Left lung (tissue), 10 donors: ENCODE data around the gene SLC25A38. TPM values are rescaled to one million over a fixed set of nuclear protein-coding genes. Genes with fewer than 3 reads are reported as not detected.

Experiments
- ATAC-seq: fragments of 200-7000 bp; cut with Tn5 transposase; one replicate; pipeline ENCODE4 v1.9.1; 2020; ENCODE audit warnings: moderate library complexity
- DNase-seq, 4 donors: peaks; one replicate each; pipeline ENCODE4 v3.0.0-alpha.2; 2013 to 2020
- H3K27ac ChIP-seq, 2 donors: fragments of 200-600 bp; sonication (generic) in 1 of 2; one replicate each; pipeline versions ENCODE4 v1.5.0 to v1.8.0; 2020 to 2021
- H3K27me3 ChIP-seq, 2 donors: fragments of 200-600 bp; sonication (generic) in 1 of 2; one replicate each; pipeline versions ENCODE4 v1.5.0 to v1.8.0; 2020 to 2021
- H3K36me3 ChIP-seq, 2 donors: fragments of 200-600 bp; sonication (generic) in 1 of 2; one replicate each; pipeline versions ENCODE4 v1.5.0 to v1.8.0; 2020 to 2021
- H3K4me1 ChIP-seq, 2 donors: fragments of 200-600 bp; one replicate each; pipeline ENCODE4 v1.8.0; 2021
- H3K4me3 ChIP-seq, 2 donors: fragments of 200-600 bp; sonication (generic) in 1 of 2; one replicate each; pipeline versions ENCODE4 v1.5.0 to v1.8.0; 2020 to 2021; ENCODE audit warnings: mild to moderate bottlenecking in 1 of 2
- H3K9me3 ChIP-seq, 2 donors: fragments of 200-600 bp; sonication (generic) in 1 of 2; one replicate each; pipeline versions ENCODE4 v1.5.0 to v1.8.0; 2020 to 2021
- intact Hi-C, 2 donors: fragments of 100-400 bp; cut with DNase I; formaldehyde crosslinking; loops; one replicate each; pipeline versions ENCODE4 v1.11.2 to v1.14.2; 2022
- polyA plus RNA-seq, 6 donors: library from polyadenylated mRNA; unstranded; fragments of 120-200 nt; gene quantifications; one replicate each; pipeline ENCODE4 v1.2.1, GENCODE V29; 2013; ENCODE audit not compliant: insufficient read length in 6 of 6
- total RNA-seq, 2 donors: library from RNA; stranded (reverse); fragmentation: NEBNext Ultra II Directional; extraction: Animal tissue kit (Norgen Biotek cat#: 25700); gene quantifications; one replicate each; pipeline ENCODE4 v1.2.1, GENCODE V29; 2021
- TF ChIP-seq, protein P1 (sequence below), 2 donors: fragments of 200-600 bp; sonication (generic) in 1 of 2; IDR thresholded peaks; one replicate each; pipeline versions ENCODE4 v1.5.0 to v1.8.0; 2021; ENCODE audit warnings: antibody characterized with exemption in 2 of 2
- donor health status: DM: no; HTN: yes; CAD: no.
- donor health status: DM: no; HTN: no; CAD: no.

Gene SLC25A38
- total and polyA plus RNA-seq, 8 donors, result 28.9 to 41.5 (median 37.3) TPM

- intact Hi-C loops, result no loop called here
- Histone ChIP-seq H3K36me3 (no peaks in the 10 kb centered on the region), H3K4me1 (no peaks in the 10 kb centered on the region), H3K4me3 (no peak overlapping the region), H3K27me3 (no peaks in the 10 kb centered on the region), H3K9me3 (no peaks in the 10 kb centered on the region), H3K27ac (no peak overlapping the region)
- no peak for DNase-seq
- no peak for ATAC-seq
- TF ChIP-seq, protein P1, sequence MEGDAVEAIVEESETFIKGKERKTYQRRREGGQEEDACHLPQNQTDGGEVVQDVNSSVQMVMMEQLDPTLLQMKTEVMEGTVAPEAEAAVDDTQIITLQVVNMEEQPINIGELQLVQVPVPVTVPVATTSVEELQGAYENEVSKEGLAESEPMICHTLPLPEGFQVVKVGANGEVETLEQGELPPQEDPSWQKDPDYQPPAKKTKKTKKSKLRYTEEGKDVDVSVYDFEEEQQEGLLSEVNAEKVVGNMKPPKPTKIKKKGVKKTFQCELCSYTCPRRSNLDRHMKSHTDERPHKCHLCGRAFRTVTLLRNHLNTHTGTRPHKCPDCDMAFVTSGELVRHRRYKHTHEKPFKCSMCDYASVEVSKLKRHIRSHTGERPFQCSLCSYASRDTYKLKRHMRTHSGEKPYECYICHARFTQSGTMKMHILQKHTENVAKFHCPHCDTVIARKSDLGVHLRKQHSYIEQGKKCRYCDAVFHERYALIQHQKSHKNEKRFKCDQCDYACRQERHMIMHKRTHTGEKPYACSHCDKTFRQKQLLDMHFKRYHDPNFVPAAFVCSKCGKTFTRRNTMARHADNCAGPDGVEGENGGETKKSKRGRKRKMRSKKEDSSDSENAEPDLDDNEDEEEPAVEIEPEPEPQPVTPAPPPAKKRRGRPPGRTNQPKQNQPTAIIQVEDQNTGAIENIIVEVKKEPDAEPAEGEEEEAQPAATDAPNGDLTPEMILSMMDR (IDR thresholded peaks at IDR 0.05), result no peak
Observed at GRCh38 chr3:39339086-39339485, 44.1 kb upstream of the SLC25A38 start.

- H3K27me3 ChIP-seq, result no peaks in the 10 kb centered on the region
- TF ChIP-seq, protein P1 (IDR thresholded peaks at IDR 0.05), result no peak
- no peak overlapping the region for H3K27ac ChIP-seq
- ATAC-seq, result no peak
- no peaks in the 10 kb centered on the region for H3K9me3 ChIP-seq
- intact Hi-C loops, result no loop called here
- no peaks in the 10 kb centered on the region for H3K4me1 ChIP-seq
- H3K36me3 ChIP-seq, result no peaks in the 10 kb centered on the region
- H3K4me3 ChIP-seq, result no peak overlapping the region
- DNase-seq, result no peak
Observed at GRCh38 chr3:39343076-39343717, 40.0 kb upstream of the SLC25A38 start.

- intact Hi-C loops, result no loop called here
- ATAC-seq, result no peak
- Histone ChIP-seq H3K27me3 (no peaks in the 10 kb centered on the region), H3K4me3 (no peak overlapping the region), H3K4me1 (no peaks in the 10 kb centered on the region), H3K9me3 (no peaks in the 10 kb centered on the region), H3K27ac (no peak overlapping the region), H3K36me3 (no peaks in the 10 kb centered on the region)
- DNase-seq, result no peak
- TF ChIP-seq, protein P1 (IDR thresholded peaks at IDR 0.05), result no peak
Observed at GRCh38 chr3:39343760-39344159, 39.4 kb upstream of the SLC25A38 start.

- Histone ChIP-seq H3K4me3 (no peak overlapping the region), H3K27ac (no peak overlapping the region), H3K9me3 (no peaks in the 10 kb centered on the region), H3K27me3 (no peaks in the 10 kb centered on the region), H3K4me1 (no peaks in the 10 kb centered on the region), H3K36me3 (no peaks in the 10 kb centered on the region)
- no peak for ATAC-seq
- no peak for DNase-seq
- intact Hi-C loops, result no loop called here
- TF ChIP-seq, protein P1 (IDR thresholded peaks at IDR 0.05), result no peak
Observed at GRCh38 chr3:39344746-39345344, 38.3 kb upstream of the SLC25A38 start.

- DNase-seq (no peak), ATAC-seq (no peak)
- TF ChIP-seq, protein P1 (IDR thresholded peaks at IDR 0.05), result no peak
- H3K9me3 ChIP-seq, result no peaks in the 10 kb centered on the region
- no peaks in the 10 kb centered on the region for H3K4me1 ChIP-seq
- H3K27me3 ChIP-seq, result no peaks in the 10 kb centered on the region
- intact Hi-C loops, result no loop called here
- no peak overlapping the region for H3K4me3 ChIP-seq
- no peak overlapping the region for H3K27ac ChIP-seq
- no peaks in the 10 kb centered on the region for H3K36me3 ChIP-seq
Observed at GRCh38 chr3:39346785-39347585, 36.2 kb upstream of the SLC25A38 start.
